Measurements from ENCODE around the gene HOMER3. TPM values are rescaled to one million over a fixed set of nuclear protein-coding genes. Genes with fewer than 3 reads are reported as not detected.

Gene HOMER3
- total and polyA plus RNA-seq, 4 donors: 9.9 to 39.2 (median 35.0) TPM

GRCh38 chr19:18898081-18898606 is 42.9 kb downstream of the HOMER3 start:
- Histone ChIP-seq H3K9me3 (ENCODE audit: control insufficient read depth, insufficient read depth, low read length) (no peaks in the 10 kb centered on the region), H3K36me3 (ENCODE audit: control insufficient read depth, insufficient read depth, low read length) (peaks cover 54% of the 10 kb centered on the region), H3K4me1 (ENCODE audit: control insufficient read depth, insufficient read depth, low read length) (peaks cover 52% of the 10 kb centered on the region), H3K27ac (ENCODE audit: low read depth, low read length) (peak overlapping the region; percentile 3), H3K27me3 (ENCODE audit: control insufficient read depth, insufficient read depth, low read length) (no peaks in the 10 kb centered on the region), H3K4me3 (ENCODE audit: low read depth, low read length) (no peak overlapping the region)
- 48% methylated on average over 14 of the region's 18 CpGs for WGBS (ENCODE audit: insufficient coverage)
- peak in 1 of 6 donors; percentile 43 for DNase-seq (ENCODE audit: low read depth in 4 of 6, low spot score in 6 of 6)

- WGBS (ENCODE audit: insufficient coverage): 92% methylated on average over 24 of the region's 25 CpGs
- H3K27me3 ChIP-seq (ENCODE audit: control insufficient read depth, insufficient read depth, low read length): no peaks in the 10 kb centered on the region
- H3K36me3 ChIP-seq (ENCODE audit: control insufficient read depth, insufficient read depth, low read length): peaks cover 56% of the 10 kb centered on the region
- no peak for DNase-seq (ENCODE audit: low read depth in 4 of 6, low spot score in 6 of 6)
- H3K4me3 ChIP-seq (ENCODE audit: low read depth, low read length): peak overlapping the region; percentile 46
- H3K9me3 ChIP-seq (ENCODE audit: control insufficient read depth, insufficient read depth, low read length): no peaks in the 10 kb centered on the region
- peaks cover 50% of the 10 kb centered on the region for H3K4me1 ChIP-seq (ENCODE audit: control insufficient read depth, insufficient read depth, low read length)
- H3K27ac ChIP-seq (ENCODE audit: low read depth, low read length): peak overlapping the region; percentile 73
Measured at GRCh38 chr19:18897094-18898029, 43.7 kb downstream of the HOMER3 start.

GRCh38 chr19:18896421-18896841 is 44.6 kb downstream of the HOMER3 start:
- peaks cover 62% of the 10 kb centered on the region for H3K36me3 ChIP-seq (ENCODE audit: control insufficient read depth, insufficient read depth, low read length)
- DNase-seq (ENCODE audit: low read depth in 4 of 6, low spot score in 6 of 6): peak in 2 of 6 donors; percentile 63 to 70
- WGBS (ENCODE audit: insufficient coverage): 1% methylated on average over 30 of the region's 33 CpGs
- peak overlapping the region; percentile 73 for H3K27ac ChIP-seq (ENCODE audit: low read depth, low read length)
- peak overlapping the region; percentile 46 for H3K4me3 ChIP-seq (ENCODE audit: low read depth, low read length)
- H3K27me3 ChIP-seq (ENCODE audit: control insufficient read depth, insufficient read depth, low read length): no peaks in the 10 kb centered on the region
- H3K4me1 ChIP-seq (ENCODE audit: control insufficient read depth, insufficient read depth, low read length): peaks cover 50% of the 10 kb centered on the region
- H3K9me3 ChIP-seq (ENCODE audit: control insufficient read depth, insufficient read depth, low read length): no peaks in the 10 kb centered on the region

GRCh38 chr19:18895824-18896341 is 45.1 kb downstream of the HOMER3 start, which contains the start of gene CERS1:
Gene CERS1 (minus strand): TSS chr19:18896158. CDS start chr19:18896072, 86 bp downstream.
- peak in 4 of 6 donors; percentile 67 to 91 (median 80) for DNase-seq (ENCODE audit: low read depth in 4 of 6, low spot score in 6 of 6)
- peaks cover 50% of the 10 kb centered on the region for H3K4me1 ChIP-seq (ENCODE audit: control insufficient read depth, insufficient read depth, low read length)
- peak within 1 kb of the TSS; percentile 96 for H3K27ac ChIP-seq (ENCODE audit: low read depth, low read length)
- under 1% methylated on average over 89 of the region's 89 CpGs for WGBS (ENCODE audit: insufficient coverage)
- no peaks in the 10 kb centered on the region for H3K27me3 ChIP-seq (ENCODE audit: control insufficient read depth, insufficient read depth, low read length)
- no peaks in the 10 kb centered on the region for H3K9me3 ChIP-seq (ENCODE audit: control insufficient read depth, insufficient read depth, low read length)
- peak within 1 kb of the TSS; percentile 71 for H3K4me3 ChIP-seq (ENCODE audit: low read depth, low read length)
- H3K36me3 ChIP-seq (ENCODE audit: control insufficient read depth, insufficient read depth, low read length): peaks cover 62% of the 10 kb centered on the region

- DNase-seq (ENCODE audit: low read depth in 4 of 6, low spot score in 6 of 6): peak in 3 of 6 donors; percentile 46 to 85 (median 82)
- under 1% methylated on average over 72 of the region's 72 CpGs for WGBS (ENCODE audit: insufficient coverage)
- Histone ChIP-seq H3K9me3 (ENCODE audit: control insufficient read depth, insufficient read depth, low read length) (no peaks in the 10 kb centered on the region), H3K4me3 (ENCODE audit: low read depth, low read length) (peak overlapping the region; percentile 71), H3K4me1 (ENCODE audit: control insufficient read depth, insufficient read depth, low read length) (peaks cover 50% of the 10 kb centered on the region), H3K27me3 (ENCODE audit: control insufficient read depth, insufficient read depth, low read length) (no peaks in the 10 kb centered on the region), H3K27ac (ENCODE audit: low read depth, low read length) (peak overlapping the region; percentile 96), H3K36me3 (ENCODE audit: control insufficient read depth, insufficient read depth, low read length) (peaks cover 60% of the 10 kb centered on the region)
Measured at GRCh38 chr19:18895038-18895823, 45.8 kb downstream of the HOMER3 start.

- WGBS (ENCODE audit: insufficient coverage): under 1% methylated on average over 21 of the region's 28 CpGs
- Histone ChIP-seq H3K27me3 (ENCODE audit: control insufficient read depth, insufficient read depth, low read length) (no peaks in the 10 kb centered on the region), H3K27ac (ENCODE audit: low read depth, low read length) (peak overlapping the region; percentile 96), H3K9me3 (ENCODE audit: control insufficient read depth, insufficient read depth, low read length) (no peaks in the 10 kb centered on the region), H3K4me3 (ENCODE audit: low read depth, low read length) (peak overlapping the region; percentile 71), H3K4me1 (ENCODE audit: control insufficient read depth, insufficient read depth, low read length) (peaks cover 50% of the 10 kb centered on the region), H3K36me3 (ENCODE audit: control insufficient read depth, insufficient read depth, low read length) (peaks cover 60% of the 10 kb centered on the region)
- peak; percentile 68 to 97 (median 90) for DNase-seq (ENCODE audit: low read depth in 4 of 6, low spot score in 6 of 6)
Measured at GRCh38 chr19:18894254-18895037, 46.6 kb downstream of the HOMER3 start.

- DNase-seq (ENCODE audit: low read depth in 4 of 6, low spot score in 6 of 6): no peak
- Histone ChIP-seq H3K27me3 (ENCODE audit: control insufficient read depth, insufficient read depth, low read length) (no peaks in the 10 kb centered on the region), H3K4me3 (ENCODE audit: low read depth, low read length) (peak overlapping the region; percentile 26), H3K4me1 (ENCODE audit: control insufficient read depth, insufficient read depth, low read length) (peaks cover 44% of the 10 kb centered on the region), H3K36me3 (ENCODE audit: control insufficient read depth, insufficient read depth, low read length) (peaks cover 59% of the 10 kb centered on the region), H3K9me3 (ENCODE audit: control insufficient read depth, insufficient read depth, low read length) (no peaks in the 10 kb centered on the region), H3K27ac (ENCODE audit: low read depth, low read length) (peak overlapping the region; percentile 40)
- 32% methylated on average over 15 of the region's 18 CpGs for WGBS (ENCODE audit: insufficient coverage)
Measured at GRCh38 chr19:18893587-18894253, 47.3 kb downstream of the HOMER3 start.

- H3K36me3 ChIP-seq (ENCODE audit: control insufficient read depth, insufficient read depth, low read length): peaks cover 78% of the 10 kb centered on the region
- WGBS (ENCODE audit: insufficient coverage): 88% methylated on average over 9 of the region's 10 CpGs
- H3K4me1 ChIP-seq (ENCODE audit: control insufficient read depth, insufficient read depth, low read length): peaks cover 20% of the 10 kb centered on the region
- H3K4me3 ChIP-seq (ENCODE audit: low read depth, low read length): no peak overlapping the region
- H3K27ac ChIP-seq (ENCODE audit: low read depth, low read length): no peak overlapping the region
- no peaks in the 10 kb centered on the region for H3K27me3 ChIP-seq (ENCODE audit: control insufficient read depth, insufficient read depth, low read length)
- no peaks in the 10 kb centered on the region for H3K9me3 ChIP-seq (ENCODE audit: control insufficient read depth, insufficient read depth, low read length)
- no peak for DNase-seq (ENCODE audit: low read depth in 4 of 6, low spot score in 6 of 6)
Measured at GRCh38 chr19:18889949-18890745, 50.9 kb downstream of the HOMER3 start.

All from spinal cord (tissue), 10 donors.